GM23338 (cell line): ENCODE results near the gene PTAR1. TPM values are rescaled to one million over a fixed set of nuclear protein-coding genes. Genes with fewer than 3 reads are reported as not detected.

Source experiments
- ATAC-seq: fragments of 200-7000 bp; cut with Tn5 transposase; 3 replicates; pipeline ENCODE4 v1.9.1; 2020
- DNase-seq: peaks from one replicate; pipeline ENCODE4 v3.0.0-alpha.2; 2015; ENCODE audit warnings: low spot score
- H2AFZ ChIP-seq: fragments of 200-600 bp; sonication (generic); 2 replicates; pipeline ENCODE4 v1.8.0; 2016; ENCODE audit warnings: antibody characterized with exemption, mild to moderate bottlenecking, moderate library complexity
- H3F3A ChIP-seq: fragments of 200-600 bp; sonication (generic); replicated peaks from 2 replicates; pipeline ENCODE4 v1.8.0; 2017; ENCODE audit warnings: antibody characterized with exemption, mixed run types, low read depth
- H3K27ac ChIP-seq: fragments of 200-600 bp; sonication (generic); 2 replicates; pipeline ENCODE4 v1.6.1; 2016; ENCODE audit warnings: low read depth
- H3K27me3 ChIP-seq: fragments of 200-600 bp; sonication (generic); 2 replicates; pipeline ENCODE4 v1.8.0; 2016; ENCODE audit warnings: mild to moderate bottlenecking, mixed run types, moderate library complexity; ENCODE audit not compliant: insufficient read depth
- H3K36me3 ChIP-seq: fragments of 200-600 bp; sonication (generic); 2 replicates; pipeline ENCODE4 v1.8.0; 2016; ENCODE audit warnings: mild to moderate bottlenecking; ENCODE audit not compliant: insufficient read depth
- H3K4me1 ChIP-seq: fragments of 200-600 bp; sonication (generic); 2 replicates; pipeline ENCODE4 v1.8.0; 2016; ENCODE audit warnings: mild to moderate bottlenecking, moderate library complexity; ENCODE audit not compliant: insufficient read depth
- H3K4me2 ChIP-seq: fragments of 200-600 bp; sonication (generic); 2 replicates; pipeline ENCODE4 v1.7.1; 2017; ENCODE audit warnings: mixed run types
- H3K4me3 ChIP-seq: fragments of 200-600 bp; sonication (generic); 2 replicates; pipeline ENCODE4 v1.6.1; 2016; ENCODE audit warnings: mixed run types
- H3K79me2 ChIP-seq: fragments of 200-600 bp; sonication (generic); replicated peaks from 2 replicates; pipeline ENCODE4 v1.8.0; 2017; ENCODE audit warnings: mild to moderate bottlenecking; ENCODE audit not compliant: insufficient read depth
- H3K9me2 ChIP-seq: fragments of 200-600 bp; sonication (generic); 2 replicates; pipeline ENCODE4 v1.8.0; 2017; ENCODE audit not compliant: insufficient read depth
- H4K20me1 ChIP-seq: fragments of 200-600 bp; sonication (generic); replicated peaks from 2 replicates; pipeline ENCODE4 v1.8.0; 2017; ENCODE audit warnings: mild to moderate bottlenecking; ENCODE audit not compliant: insufficient read depth
- H3K27ac Mint-ChIP-seq: 2 replicates; pipeline ENCODE4 v1.8.0; 2020; ENCODE audit warnings: inconsistent platforms, mild to moderate bottlenecking, moderate library complexity, mixed read lengths
- H3K27me3 Mint-ChIP-seq: 3 replicates; pipeline ENCODE4 v1.8.0; 2022; ENCODE audit warnings: low read depth, mild to moderate bottlenecking, moderate library complexity, mixed read lengths, inconsistent platforms; ENCODE audit not compliant: insufficient read depth, poor library complexity
- H3K36me3 Mint-ChIP-seq: 3 replicates; pipeline ENCODE4 v1.8.0; 2021; ENCODE audit warnings: low read depth, mild to moderate bottlenecking, inconsistent platforms, moderate library complexity, mixed read lengths
- H3K4me1 Mint-ChIP-seq: 3 replicates; pipeline ENCODE4 v1.8.0; 2020; ENCODE audit warnings: mild to moderate bottlenecking, inconsistent platforms, mixed read lengths
- H3K4me3 Mint-ChIP-seq: 3 replicates; pipeline ENCODE4 v1.8.0; 2021; ENCODE audit warnings: moderate library complexity, mild to moderate bottlenecking, inconsistent platforms, mixed read lengths
- H3K9me3 Mint-ChIP-seq: 3 replicates; pipeline ENCODE4 v1.8.0; 2020; ENCODE audit warnings: moderate library complexity, mild to moderate bottlenecking, inconsistent platforms, mixed read lengths
- CREB1 ChIP-seq: fragments of 250-450 bp; sonication (Bioruptor Pico); IDR thresholded peaks from 2 replicates; pipeline ENCODE4 v1.5.0; 2020; ENCODE audit warnings: low read depth, mild to moderate bottlenecking, moderate library complexity
- CTCF ChIP-seq, 2 experiments: fragments of 200-600 bp in 1 of 2; sonication (generic) in 1 of 2; conservative IDR thresholded peaks; 2 replicates each; pipeline versions ENCODE4 v1.5.1 to v1.6.1; 2016 to 2017; ENCODE audit warnings: antibody characterized with exemption in 2 of 2, low read depth in 2 of 2, mild to moderate bottlenecking in 2 of 2, moderate library complexity in 1 of 2
- EZH2 ChIP-seq: fragments of 200-600 bp; sonication (generic); IDR thresholded peaks from one replicate; pipeline ENCODE4 v1.8.0; 2017; ENCODE audit warnings: antibody characterized with exemption, mild to moderate bottlenecking, low read depth; ENCODE audit not compliant: unreplicated experiment
- EZH2phosphoT487 ChIP-seq: fragments of 200-600 bp; sonication (generic); IDR thresholded peaks from one replicate; pipeline ENCODE4 v1.8.1; 2018; ENCODE audit warnings: antibody characterized with exemption; ENCODE audit not compliant: unreplicated experiment
- JUNB ChIP-seq: IDR thresholded peaks from one replicate; pipeline ENCODE4 v1.6.1; 2016; ENCODE audit warnings: antibody characterized with exemption; ENCODE audit not compliant: unreplicated experiment
- NANOG ChIP-seq: IDR thresholded peaks from 2 replicates; pipeline ENCODE4 v1.6.1; 2016; ENCODE audit warnings: antibody characterized with exemption, borderline replicate concordance
- POLR2AphosphoS5 ChIP-seq: IDR thresholded peaks from 2 replicates; pipeline ENCODE4 v1.6.1; 2016; ENCODE audit warnings: antibody characterized with exemption, low read depth
- REST ChIP-seq: IDR thresholded peaks from one replicate; pipeline ENCODE4 v1.6.1; 2018; ENCODE audit warnings: antibody characterized with exemption; ENCODE audit not compliant: unreplicated experiment
- STAT1 ChIP-seq: IDR thresholded peaks from one replicate; pipeline ENCODE4 v1.6.1; 2016; ENCODE audit warnings: antibody characterized with exemption; ENCODE audit not compliant: unreplicated experiment
- ZNF114 ChIP-seq: fragments of 250-450 bp; sonication (Bioruptor Pico); IDR thresholded peaks from 2 replicates; pipeline ENCODE4 v1.5.0; 2020; ENCODE audit warnings: mild to moderate bottlenecking, moderate library complexity
- ZNF331 ChIP-seq: fragments of 250-450 bp; sonication (Bioruptor Pico); IDR thresholded peaks from 2 replicates; pipeline ENCODE4 v1.5.0; 2020; ENCODE audit warnings: low read depth, mild to moderate bottlenecking, moderate library complexity
- ZNF462 ChIP-seq: fragments of 250-450 bp; sonication (Bioruptor Pico); IDR thresholded peaks from 2 replicates; pipeline ENCODE4 v1.5.0; 2020; ENCODE audit warnings: mild to moderate bottlenecking, moderate library complexity
- polyA plus RNA-seq: library from polyadenylated mRNA; unstranded; fragments of >200 nt; fragmentation: Nextera tagmentation; extraction: Ambion mirVana; gene quantifications from 2 replicates; pipeline ENCODE4 v1.2.1, GENCODE V29; 2016
- total RNA-seq: library from RNA; depleted of rRNA; stranded (reverse); fragments of >200 nt; shearing (Covaris generic); gene quantifications from 2 replicates; pipeline ENCODE4 v1.2.3, GENCODE V29; 2014
- TF ChIP-seq, protein P1 (sequence below): IDR thresholded peaks from 2 replicates; pipeline ENCODE4 v1.6.1; 2016; ENCODE audit warnings: antibody characterized with exemption

PTAR1 gene
- total and polyA plus RNA-seq, 2 experiments from 2014 or later, result 35.2 to 219 TPM

DNA sequence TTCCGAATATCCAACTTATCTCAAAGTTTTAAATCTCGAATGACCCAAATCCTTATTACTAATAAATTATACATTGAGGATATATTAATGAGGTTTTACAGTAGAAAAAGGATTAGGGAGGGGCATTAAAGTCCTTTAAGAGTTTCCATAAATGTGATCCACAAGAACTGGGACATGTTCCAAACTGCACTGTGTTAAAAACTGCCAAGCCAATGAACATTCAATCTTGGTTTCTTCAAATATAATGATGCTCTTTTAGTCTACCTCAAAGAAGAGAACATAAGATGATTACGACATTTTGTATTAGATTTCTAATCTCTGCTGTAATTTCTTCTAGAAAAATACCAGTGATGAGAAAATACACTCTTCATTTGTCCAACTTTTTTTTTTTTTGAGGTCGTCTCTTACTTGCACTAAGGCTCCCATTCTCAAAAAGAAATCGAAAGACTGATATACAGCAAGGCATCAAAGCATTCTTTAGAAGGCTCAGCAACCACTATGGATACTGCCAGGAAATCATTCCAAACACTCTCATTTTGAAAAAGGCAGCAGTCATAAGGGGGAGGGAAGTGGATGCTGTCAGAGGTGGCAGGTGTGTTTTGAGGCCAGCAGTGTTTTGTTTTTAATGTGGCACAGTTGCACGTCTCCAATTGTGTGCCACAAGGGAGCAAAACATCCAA lies 1.7 kb downstream of the PTAR1 start:
- Mint-ChIP-seq H3K4me3 (peak overlapping the region; percentile 93), H3K27me3 (peaks cover 5% of the 10 kb centered on the region), H3K9me3 (no peaks in the 10 kb centered on the region), H3K4me1 (peaks cover 57% of the 10 kb centered on the region), H3K36me3 (peaks cover 10% of the 10 kb centered on the region; the same call in 2 of the 3 replicates), H3K27ac (no peak overlapping the region)
- Histone ChIP-seq H3K4me1 (peaks cover 57% of the 10 kb centered on the region), H3K27me3 (no peaks in the 10 kb centered on the region), H3K9me2 (no peaks in the 10 kb centered on the region), H3K4me2 (peak overlapping the region; percentile 90), H3K27ac (no peak overlapping the region), H3K36me3 (no peaks in the 10 kb centered on the region), H3K79me2 (peaks cover 64% of the 10 kb centered on the region), H2AFZ (no peak overlapping the region), H3K4me3 (peak overlapping the region; percentile 79), H4K20me1 (peaks cover 18% of the 10 kb centered on the region; the same call in 1 of the 2 replicates), H3F3A (no peaks in the 10 kb centered on the region)
- no peak for ATAC-seq
- TF ChIP-seq ZNF331 (no peak), EZH2 (no peak), ZNF114 (CRISPR knock-in tag) (no peak), STAT1 (no peak), ZNF462 (CRISPR knock-in tag) (no peak), CTCF (conservative IDR thresholded peaks at IDR 0.05; ENCODE audit: low read depth in 2 of 2) (no peak), JUNB (no peak), NANOG (no peak), CREB1 (CRISPR knock-in tag) (no peak), EZH2phosphoT487 (no peak), POLR2AphosphoS5 (no peak), REST (no peak)
- TF ChIP-seq, protein P1, sequence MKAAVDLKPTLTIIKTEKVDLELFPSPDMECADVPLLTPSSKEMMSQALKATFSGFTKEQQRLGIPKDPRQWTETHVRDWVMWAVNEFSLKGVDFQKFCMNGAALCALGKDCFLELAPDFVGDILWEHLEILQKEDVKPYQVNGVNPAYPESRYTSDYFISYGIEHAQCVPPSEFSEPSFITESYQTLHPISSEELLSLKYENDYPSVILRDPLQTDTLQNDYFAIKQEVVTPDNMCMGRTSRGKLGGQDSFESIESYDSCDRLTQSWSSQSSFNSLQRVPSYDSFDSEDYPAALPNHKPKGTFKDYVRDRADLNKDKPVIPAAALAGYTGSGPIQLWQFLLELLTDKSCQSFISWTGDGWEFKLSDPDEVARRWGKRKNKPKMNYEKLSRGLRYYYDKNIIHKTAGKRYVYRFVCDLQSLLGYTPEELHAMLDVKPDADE, result no peak
- DNase-seq, result peak; percentile 30
